Uterus (tissue), 4 donors: ENCODE results near the gene CHADL. TPM values are rescaled to one million over a fixed set of nuclear protein-coding genes. Genes with fewer than 3 reads are reported as not detected.

ENCODE experiments used
- DNase-seq, 2 donors: peaks; one replicate each; pipeline ENCODE4 v3.0.0-alpha.2; 2019 to 2020
- H3K27ac ChIP-seq, 2 donors: fragments of 200-600 bp; sonication (generic); 1 replicate in 1 of 2; 2 replicates in 1 of 2; pipeline ENCODE4 v1.5.1; 2016 to 2018
- H3K27me3 ChIP-seq, 2 donors: fragments of 200-600 bp; sonication (generic); one replicate each; pipeline ENCODE4 v1.5.1; 2018 to 2019; ENCODE audit warnings: control low read depth in 1 of 2
- H3K36me3 ChIP-seq, 2 donors: fragments of 200-600 bp; sonication (generic); one replicate each; pipeline ENCODE4 v1.5.1; 2019; ENCODE audit warnings: control low read depth in 1 of 2
- H3K4me1 ChIP-seq, 2 donors: fragments of 200-600 bp; sonication (generic); one replicate each; pipeline ENCODE4 v1.5.1; 2018 to 2019; ENCODE audit warnings: control low read depth in 1 of 2
- H3K4me3 ChIP-seq, 2 donors: fragments of 200-600 bp; sonication (generic); 1 replicate in 1 of 2; 2 replicates in 1 of 2; pipeline ENCODE4 v1.5.1; 2018 to 2019; ENCODE audit warnings: mild to moderate bottlenecking in 1 of 2
- H3K9me3 ChIP-seq, 2 donors: fragments of 200-600 bp; sonication (generic); one replicate each; pipeline ENCODE4 v1.5.1; 2019; ENCODE audit warnings: control low read depth in 1 of 2
- POLR2A ChIP-seq, 2 donors: fragments of 450-650 bp; IDR thresholded peaks; one replicate each; pipeline ENCODE4 v1.6.1; 2016; ENCODE audit warnings: antibody characterized with exemption in 2 of 2, mild to moderate bottlenecking in 1 of 2, moderate library complexity in 1 of 2
- intact Hi-C: fragments of 100-400 bp; cut with DNase I; formaldehyde crosslinking; loops from one replicate; pipeline ENCODE4 v1.15.1; 2023; ENCODE audit warnings: low total_unique reads
- total RNA-seq, 4 donors: library from RNA; depleted of rRNA in 3 of 4; stranded (reverse); fragments of >200 nt in 3 of 4; gene quantifications; one replicate each; pipeline versions ENCODE4 v1.1.0 to v1.2.4, GENCODE V29; 2014 to 2023
- TF ChIP-seq, protein P1 (sequence below), 4 experiments: fragments of 200-600 bp in 2 of 4; fragments of 450-650 bp in 2 of 4; sonication (generic) in 2 of 4; IDR thresholded peaks; one replicate each; pipeline ENCODE4 v1.5.1; 2016 to 2019; ENCODE audit warnings: antibody characterized with exemption in 4 of 4, mild to moderate bottlenecking in 2 of 4, moderate library complexity in 1 of 4
- donor health status: DM: yes; HTN: yes; CAD: no.

CHADL gene
- total RNA-seq, 4 donors from 2014 or later: 1.8 to 2.6 TPM; not detected in 2

DNA sequence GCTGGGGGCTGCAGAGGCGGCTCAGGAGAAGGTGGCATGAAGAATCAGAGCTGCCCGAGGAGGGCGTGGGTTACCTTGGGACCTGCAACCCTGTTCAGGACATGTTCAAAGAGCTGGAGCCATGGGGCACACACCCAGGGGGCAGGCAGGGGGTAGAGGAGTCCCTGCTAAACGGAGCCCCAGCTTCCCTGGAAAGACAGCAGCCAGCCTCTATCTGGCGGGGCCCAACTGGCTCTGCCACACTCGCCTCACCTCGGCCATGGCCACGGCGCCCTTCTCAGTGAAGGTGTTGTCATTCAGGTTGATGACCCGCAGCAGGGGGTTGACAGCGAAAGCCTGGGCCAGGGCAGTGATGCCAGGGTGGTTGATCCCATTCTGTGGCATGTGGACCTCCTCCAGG lies 17.0 kb upstream of the CHADL start:
- intact Hi-C loops: no loop called here
- H3K27me3 ChIP-seq: no peaks in the 10 kb centered on the region
- no peaks in the 10 kb centered on the region for H3K4me1 ChIP-seq
- no peak for TF ChIP-seq POLR2A (IDR thresholded peaks at IDR 0.05)
- TF ChIP-seq, protein P1, sequence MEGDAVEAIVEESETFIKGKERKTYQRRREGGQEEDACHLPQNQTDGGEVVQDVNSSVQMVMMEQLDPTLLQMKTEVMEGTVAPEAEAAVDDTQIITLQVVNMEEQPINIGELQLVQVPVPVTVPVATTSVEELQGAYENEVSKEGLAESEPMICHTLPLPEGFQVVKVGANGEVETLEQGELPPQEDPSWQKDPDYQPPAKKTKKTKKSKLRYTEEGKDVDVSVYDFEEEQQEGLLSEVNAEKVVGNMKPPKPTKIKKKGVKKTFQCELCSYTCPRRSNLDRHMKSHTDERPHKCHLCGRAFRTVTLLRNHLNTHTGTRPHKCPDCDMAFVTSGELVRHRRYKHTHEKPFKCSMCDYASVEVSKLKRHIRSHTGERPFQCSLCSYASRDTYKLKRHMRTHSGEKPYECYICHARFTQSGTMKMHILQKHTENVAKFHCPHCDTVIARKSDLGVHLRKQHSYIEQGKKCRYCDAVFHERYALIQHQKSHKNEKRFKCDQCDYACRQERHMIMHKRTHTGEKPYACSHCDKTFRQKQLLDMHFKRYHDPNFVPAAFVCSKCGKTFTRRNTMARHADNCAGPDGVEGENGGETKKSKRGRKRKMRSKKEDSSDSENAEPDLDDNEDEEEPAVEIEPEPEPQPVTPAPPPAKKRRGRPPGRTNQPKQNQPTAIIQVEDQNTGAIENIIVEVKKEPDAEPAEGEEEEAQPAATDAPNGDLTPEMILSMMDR (IDR thresholded peaks at IDR 0.05): no peak
- H3K27ac ChIP-seq: no peak overlapping the region
- no peak for DNase-seq
- H3K9me3 ChIP-seq: no peaks in the 10 kb centered on the region
- no peak overlapping the region for H3K4me3 ChIP-seq
- no peaks in the 10 kb centered on the region for H3K36me3 ChIP-seq

DNA sequence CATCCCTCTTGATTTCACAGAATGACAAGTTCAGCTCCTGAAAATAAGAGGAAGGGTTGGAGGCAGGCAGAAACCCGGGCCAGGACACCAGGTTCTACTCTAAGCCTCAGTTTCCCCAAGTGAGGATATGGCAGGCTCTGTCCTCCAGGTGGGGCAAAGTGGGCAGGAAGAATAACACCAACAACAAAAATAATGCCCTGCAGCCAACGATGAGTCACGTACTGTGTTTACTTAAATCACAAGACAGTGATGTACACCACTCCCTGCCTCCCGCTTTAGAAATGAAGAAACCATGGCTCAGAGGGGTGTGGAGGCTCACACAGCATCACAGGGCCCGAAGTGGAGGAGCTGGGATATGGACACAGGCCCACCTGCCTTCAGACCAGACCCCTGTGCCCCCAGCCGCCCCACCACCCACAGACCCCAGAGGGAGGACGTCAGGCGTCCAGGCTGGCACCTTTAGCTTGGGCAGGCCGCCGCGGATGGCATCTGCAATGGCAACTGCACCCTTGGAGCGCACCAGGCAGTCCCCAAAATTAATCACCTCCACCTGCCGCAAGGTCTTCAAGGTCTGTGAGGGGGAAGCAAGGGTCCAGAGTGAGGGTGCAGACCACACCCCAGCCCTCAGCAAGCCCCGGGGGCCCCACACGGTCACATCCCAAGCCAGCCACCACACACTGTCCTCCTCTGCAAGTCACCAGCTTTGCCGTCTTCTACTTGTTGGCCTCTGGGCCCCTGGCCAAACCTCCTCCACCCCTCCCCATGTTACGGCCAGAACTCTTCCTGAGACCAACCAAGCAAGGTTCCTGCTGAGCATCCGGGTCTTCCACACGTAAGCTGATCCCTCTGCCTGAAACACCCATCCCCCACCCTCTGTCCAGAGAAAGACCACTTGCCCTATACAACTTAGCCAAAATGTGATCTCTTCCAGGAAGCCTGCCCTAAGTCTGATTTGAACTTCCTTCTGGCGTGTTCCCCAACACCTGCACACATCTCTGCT lies 15.8 kb upstream of the CHADL start:
- H3K27ac ChIP-seq: peak overlapping the region; percentile 33 to 50
- no peaks in the 10 kb centered on the region for H3K4me1 ChIP-seq
- DNase-seq: peak in 1 of 2 donors; percentile 39
- no peaks in the 10 kb centered on the region for H3K36me3 ChIP-seq
- TF ChIP-seq, protein P1 (IDR thresholded peaks at IDR 0.05): no peak
- no peak for TF ChIP-seq POLR2A (IDR thresholded peaks at IDR 0.05)
- no peaks in the 10 kb centered on the region for H3K9me3 ChIP-seq
- no peaks in the 10 kb centered on the region for H3K27me3 ChIP-seq
- H3K4me3 ChIP-seq: no peak overlapping the region
- intact Hi-C loops: no loop called here

DNA sequence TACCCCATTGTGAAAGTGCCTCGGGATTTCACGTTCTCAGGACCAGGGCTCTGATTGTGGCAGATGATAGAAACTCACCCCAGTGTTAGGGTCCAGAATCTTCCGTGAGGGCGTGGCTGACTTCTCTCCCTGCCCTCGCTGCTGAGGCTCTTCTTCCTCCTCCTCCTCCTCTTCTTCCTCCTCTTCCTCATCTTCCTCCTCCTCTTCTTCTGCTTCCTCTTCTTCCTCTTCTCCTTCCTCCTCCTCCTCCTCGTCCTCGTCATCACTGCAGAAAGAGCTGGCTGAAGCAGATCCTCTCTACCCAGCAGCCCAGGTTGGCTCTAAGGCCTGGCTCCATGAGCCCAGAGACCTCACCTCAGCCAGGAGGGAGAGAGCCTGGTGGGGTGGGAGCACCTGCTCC lies 13.5 kb upstream of the CHADL start:
- Histone ChIP-seq H3K9me3 (no peaks in the 10 kb centered on the region), H3K27ac (no peak overlapping the region), H3K4me1 (no peaks in the 10 kb centered on the region), H3K27me3 (no peaks in the 10 kb centered on the region), H3K36me3 (no peaks in the 10 kb centered on the region), H3K4me3 (no peak overlapping the region)
- TF ChIP-seq, protein P1 (IDR thresholded peaks at IDR 0.05): no peak
- no peak for TF ChIP-seq POLR2A (IDR thresholded peaks at IDR 0.05)
- no peak for DNase-seq
- intact Hi-C loops: no loop called here

DNA sequence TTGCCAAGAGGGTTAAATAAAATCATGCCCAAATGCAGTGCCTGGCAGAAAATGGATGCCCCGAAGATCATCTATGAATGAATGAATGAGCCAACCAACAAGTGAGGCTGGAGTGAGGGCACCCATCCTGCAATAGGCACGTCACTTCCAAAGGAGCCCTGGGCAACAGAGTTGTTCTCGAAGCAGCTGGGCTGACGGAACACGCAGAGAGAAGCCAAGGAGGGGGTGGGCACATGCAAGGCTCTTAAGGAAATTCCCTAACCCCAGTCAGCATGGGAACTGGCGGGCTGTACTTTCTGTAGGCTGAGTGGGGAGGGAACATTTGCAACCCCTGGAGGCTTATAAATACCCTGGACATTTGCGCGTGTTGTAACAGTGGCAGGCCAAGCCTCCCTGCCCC lies 11.6 kb upstream of the CHADL start:
- no peaks in the 10 kb centered on the region for H3K4me1 ChIP-seq
- no peak overlapping the region for H3K4me3 ChIP-seq
- no peaks in the 10 kb centered on the region for H3K27me3 ChIP-seq
- no peak overlapping the region for H3K27ac ChIP-seq
- DNase-seq: no peak
- intact Hi-C loops: no loop called here
- no peaks in the 10 kb centered on the region for H3K9me3 ChIP-seq
- H3K36me3 ChIP-seq: no peaks in the 10 kb centered on the region
- no peak for TF ChIP-seq POLR2A (IDR thresholded peaks at IDR 0.05)
- TF ChIP-seq, protein P1 (IDR thresholded peaks at IDR 0.05): no peak

DNA sequence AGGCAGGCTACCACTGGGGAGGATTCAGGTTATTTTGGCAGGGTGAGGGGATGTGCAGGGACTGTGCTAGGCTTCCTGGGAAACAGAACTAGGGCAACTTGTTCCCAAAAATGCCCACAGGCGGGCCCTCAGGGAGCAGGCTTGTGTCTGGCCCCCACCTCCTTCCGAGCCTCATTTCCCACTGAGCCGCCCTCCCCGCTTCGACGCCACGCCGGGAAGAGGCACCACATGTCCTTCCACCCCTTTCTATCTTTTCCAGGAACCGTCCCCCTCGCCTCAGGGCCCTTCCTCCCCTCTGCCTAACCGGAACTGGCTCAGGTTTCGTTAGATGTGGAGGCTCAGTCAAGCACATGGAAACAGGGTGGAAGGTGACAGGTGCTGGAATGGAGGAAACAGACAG lies 9.4 kb upstream of the CHADL start:
- H3K4me1 ChIP-seq: no peaks in the 10 kb centered on the region
- TF ChIP-seq POLR2A (IDR thresholded peaks at IDR 0.05): no peak
- TF ChIP-seq, protein P1 (IDR thresholded peaks at IDR 0.05): no peak
- H3K36me3 ChIP-seq: no peaks in the 10 kb centered on the region
- no peak overlapping the region for H3K27ac ChIP-seq
- intact Hi-C loops: no loop called here
- no peaks in the 10 kb centered on the region for H3K27me3 ChIP-seq
- no peak overlapping the region for H3K4me3 ChIP-seq
- no peak for DNase-seq
- H3K9me3 ChIP-seq: no peaks in the 10 kb centered on the region
